ENCODE measurements around the gene RECQL. TPM values are rescaled to one million over a fixed set of nuclear protein-coding genes. Genes with fewer than 3 reads are reported as not detected.

Gene RECQL
- polyA plus RNA-seq, 2 donors = 7.0 to 9.7 TPM

Other genes starting within 250 kb of the RECQL start
- gene SLCO1A2, start 166.7 kb downstream of the RECQL start, polyA plus RNA-seq = not detected
- gene IAPP, start 128.7 kb downstream of the RECQL start, polyA plus RNA-seq = under 1 TPM in 1 of 2 donors, not detected in 1; 0.05 TPM
- 10 to 100 TPM; 11.0 to 12.0 TPM for gene PYROXD1, start 64.0 kb downstream of the RECQL start, polyA plus RNA-seq
- gene GOLT1B, start 154 bp upstream of the RECQL start, polyA plus RNA-seq = 10 to 100 TPM; 11.3 to 12.1 TPM
- under 1 TPM in 1 of 2 donors, not detected in 1; 0.02 TPM for gene SPX, start 24.7 kb upstream of the RECQL start, polyA plus RNA-seq
- 10 to 100 TPM in 1 of 2 donors, 1 to 10 TPM in 1; 4.7 to 12.2 TPM for gene GYS2, start 103.2 kb upstream of the RECQL start, polyA plus RNA-seq
- gene LDHB, start 156.2 kb upstream of the RECQL start, polyA plus RNA-seq = 100 to 1,000 TPM in 1 of 2 donors, 10 to 100 TPM in 1; 92.1 to 193 TPM

Measured in esophagus (tissue), 2 donors.